HG03520 (cell line): ENCODE measurements around the gene ADAMTS17.

ENCODE experiments used
- ATAC-seq: cut with Tn5 transposase; IDR thresholded peaks from one replicate; pipeline ENCODE4 v1.9.1; 2021; ENCODE audit warnings: mild to moderate bottlenecking, moderate library complexity; ENCODE audit not compliant: unreplicated experiment

Gene ADAMTS17

GRCh38 chr15:100227781-100228180 lies 114.0 kb downstream of the ADAMTS17 start:
- ATAC-seq, result no peak

GRCh38 chr15:100226107-100226506 lies 115.7 kb downstream of the ADAMTS17 start:
- no peak for ATAC-seq

- ATAC-seq, result no peak
Observed at GRCh38 chr15:100224206-100225185, 117.3 kb downstream of the ADAMTS17 start.

GRCh38 chr15:100222349-100222715 lies 119.4 kb downstream of the ADAMTS17 start:
- ATAC-seq, result no peak

GRCh38 chr15:100221471-100222348 lies 120.1 kb downstream of the ADAMTS17 start:
- ATAC-seq, result no peak

- ATAC-seq, result no peak
Observed at GRCh38 chr15:100220058-100220768, 121.6 kb downstream of the ADAMTS17 start.

- ATAC-seq, result no peak
Observed at GRCh38 chr15:100218434-100218833, 123.3 kb downstream of the ADAMTS17 start.

GRCh38 chr15:100216182-100216581 lies 125.6 kb downstream of the ADAMTS17 start:
- no peak for ATAC-seq

- ATAC-seq, result no peak
Observed at GRCh38 chr15:100215843-100216169, 126.0 kb downstream of the ADAMTS17 start.

GRCh38 chr15:100215031-100215842 lies 126.5 kb downstream of the ADAMTS17 start:
- no peak for ATAC-seq

GRCh38 chr15:100211855-100212850 lies 129.6 kb downstream of the ADAMTS17 start:
- no peak for ATAC-seq

- ATAC-seq, result no peak
Observed at GRCh38 chr15:100210338-100210737, 131.4 kb downstream of the ADAMTS17 start.

- ATAC-seq, result no peak
Observed at GRCh38 chr15:100208921-100209603, 132.7 kb downstream of the ADAMTS17 start.

GRCh38 chr15:100207053-100207452 lies 134.7 kb downstream of the ADAMTS17 start:
- ATAC-seq, result no peak

- no peak for ATAC-seq
Observed at GRCh38 chr15:100206643-100207042, 135.1 kb downstream of the ADAMTS17 start.

- no peak for ATAC-seq
Observed at GRCh38 chr15:100205549-100206295, 136.1 kb downstream of the ADAMTS17 start.

- ATAC-seq, result no peak
Observed at GRCh38 chr15:100204771-100205170, 137.0 kb downstream of the ADAMTS17 start.

GRCh38 chr15:100204211-100204610 lies 137.6 kb downstream of the ADAMTS17 start:
- no peak for ATAC-seq
